ENCODE measurements around the gene CHMP4A.
"Not testable (repeated sequence)": the region's sequence is repeated elsewhere in the genome, so short reads cannot be mapped to it uniquely, and the experiment has no call there.

DNA sequence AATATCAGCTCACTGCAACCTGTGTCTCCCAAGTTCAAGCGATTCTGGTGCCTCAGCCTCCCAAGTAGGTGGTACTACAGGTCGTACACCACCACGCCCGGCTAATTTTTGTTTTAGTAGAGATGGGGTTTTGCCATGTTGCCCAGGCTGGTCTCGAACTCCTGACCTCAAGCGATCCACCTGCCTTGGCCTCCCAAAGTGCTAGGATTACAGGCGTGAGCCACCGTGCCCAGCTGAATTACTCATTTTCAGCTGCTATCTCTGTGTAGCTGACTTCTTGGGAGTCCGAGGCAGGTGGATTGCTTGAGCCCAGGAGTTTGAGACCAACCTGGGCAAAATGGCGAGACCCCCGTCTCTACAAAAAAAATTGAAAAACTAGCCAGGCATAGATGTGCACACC lies 32.1 kb upstream of the CHMP4A start:
- TF ChIP-seq, protein P1, sequence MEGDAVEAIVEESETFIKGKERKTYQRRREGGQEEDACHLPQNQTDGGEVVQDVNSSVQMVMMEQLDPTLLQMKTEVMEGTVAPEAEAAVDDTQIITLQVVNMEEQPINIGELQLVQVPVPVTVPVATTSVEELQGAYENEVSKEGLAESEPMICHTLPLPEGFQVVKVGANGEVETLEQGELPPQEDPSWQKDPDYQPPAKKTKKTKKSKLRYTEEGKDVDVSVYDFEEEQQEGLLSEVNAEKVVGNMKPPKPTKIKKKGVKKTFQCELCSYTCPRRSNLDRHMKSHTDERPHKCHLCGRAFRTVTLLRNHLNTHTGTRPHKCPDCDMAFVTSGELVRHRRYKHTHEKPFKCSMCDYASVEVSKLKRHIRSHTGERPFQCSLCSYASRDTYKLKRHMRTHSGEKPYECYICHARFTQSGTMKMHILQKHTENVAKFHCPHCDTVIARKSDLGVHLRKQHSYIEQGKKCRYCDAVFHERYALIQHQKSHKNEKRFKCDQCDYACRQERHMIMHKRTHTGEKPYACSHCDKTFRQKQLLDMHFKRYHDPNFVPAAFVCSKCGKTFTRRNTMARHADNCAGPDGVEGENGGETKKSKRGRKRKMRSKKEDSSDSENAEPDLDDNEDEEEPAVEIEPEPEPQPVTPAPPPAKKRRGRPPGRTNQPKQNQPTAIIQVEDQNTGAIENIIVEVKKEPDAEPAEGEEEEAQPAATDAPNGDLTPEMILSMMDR (IDR thresholded peaks at IDR 0.05) = not testable (repeated sequence)
- TF ChIP-seq POLR2A (IDR thresholded peaks at IDR 0.05) = not testable (repeated sequence)

All from testis (tissue), 2 donors.